ENCODE data around the gene GOLM1.

Gene GOLM1

GRCh38 chr9:86102626-86103025 lies 3.3 kb upstream of the GOLM1 start:
- no peak for TF ChIP-seq ZNF274 (IDR thresholded peaks at IDR 0.05; ENCODE audit: low read depth, low read length)
- H3K4me3 ChIP-seq (ENCODE audit: low read length): no peak overlapping the region

DNA sequence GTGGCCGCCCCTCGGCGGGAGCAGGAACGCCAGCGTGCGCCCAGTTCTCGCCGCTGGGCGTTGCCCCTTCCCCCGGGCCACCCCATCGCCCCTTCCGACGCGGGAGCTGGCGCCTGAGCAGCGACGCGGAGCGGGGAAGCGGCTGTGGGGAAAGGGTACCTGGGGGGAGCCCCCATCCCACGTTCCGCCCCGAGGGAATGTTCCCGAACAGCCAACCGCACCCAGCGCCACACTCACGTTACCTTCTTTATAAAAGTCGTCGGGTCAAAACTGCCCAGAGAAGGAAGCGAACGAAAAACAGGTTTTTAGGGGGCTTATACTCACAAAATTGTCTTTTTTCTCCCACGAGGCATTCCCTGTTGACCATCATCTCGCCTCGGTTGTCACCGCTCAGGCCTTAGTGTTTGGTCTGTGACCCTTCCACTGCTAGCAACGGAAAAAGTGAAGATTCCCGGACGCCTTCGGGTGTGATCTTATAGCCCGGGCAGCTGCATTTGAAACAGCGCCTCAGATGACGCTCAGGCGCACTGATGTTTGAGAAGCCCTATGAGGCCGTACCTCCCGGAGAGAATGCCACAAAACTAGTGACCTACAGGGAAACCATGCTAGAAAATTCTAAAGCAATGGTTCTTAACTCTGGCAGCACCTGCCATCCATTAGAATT lies 475 bp upstream of the GOLM1 start:
- H3K4me3 ChIP-seq (ENCODE audit: low read length): peak overlapping the region; percentile 63; the same call in 1 of the 2 replicates
- no peak for TF ChIP-seq ZNF274 (IDR thresholded peaks at IDR 0.05; ENCODE audit: low read depth, low read length)

DNA sequence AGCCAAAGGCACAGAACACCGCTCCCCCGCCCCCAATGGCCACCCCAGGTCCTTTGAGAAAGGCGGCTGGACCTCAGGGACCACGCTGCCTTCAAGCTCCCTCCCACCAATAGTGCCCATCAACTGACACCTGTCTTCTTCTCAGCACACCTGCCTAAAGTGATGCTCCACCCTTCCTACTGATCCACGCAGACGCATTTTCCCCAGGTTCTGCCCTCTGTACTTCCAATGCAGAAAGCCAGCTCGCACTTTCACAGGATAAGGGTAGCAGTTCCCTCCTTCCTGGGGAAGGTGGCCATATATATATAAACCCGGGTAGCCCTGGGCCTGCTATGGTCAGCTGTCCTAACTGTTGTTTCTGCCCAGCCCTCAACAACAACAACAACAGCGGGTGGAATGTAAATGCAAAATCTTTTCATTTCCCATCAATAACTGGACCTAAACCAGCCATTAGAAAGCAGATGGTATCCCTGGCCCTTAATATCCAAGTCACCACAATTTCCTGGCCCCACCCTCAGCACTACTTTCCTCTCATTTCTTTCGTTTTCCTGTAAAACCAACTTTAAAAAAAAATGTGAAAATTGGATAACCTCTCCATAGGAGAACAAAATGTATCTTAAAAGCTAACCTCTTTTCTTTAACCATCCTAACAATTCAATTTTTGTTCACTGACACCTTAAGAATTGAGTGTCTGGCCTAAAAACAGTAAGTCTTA lies 1.7 kb downstream of the GOLM1 start:
- H3K4me3 ChIP-seq (ENCODE audit: low read length): no peak overlapping the region
- TF ChIP-seq ZNF274 (IDR thresholded peaks at IDR 0.05; ENCODE audit: low read depth, low read length): no peak

DNA sequence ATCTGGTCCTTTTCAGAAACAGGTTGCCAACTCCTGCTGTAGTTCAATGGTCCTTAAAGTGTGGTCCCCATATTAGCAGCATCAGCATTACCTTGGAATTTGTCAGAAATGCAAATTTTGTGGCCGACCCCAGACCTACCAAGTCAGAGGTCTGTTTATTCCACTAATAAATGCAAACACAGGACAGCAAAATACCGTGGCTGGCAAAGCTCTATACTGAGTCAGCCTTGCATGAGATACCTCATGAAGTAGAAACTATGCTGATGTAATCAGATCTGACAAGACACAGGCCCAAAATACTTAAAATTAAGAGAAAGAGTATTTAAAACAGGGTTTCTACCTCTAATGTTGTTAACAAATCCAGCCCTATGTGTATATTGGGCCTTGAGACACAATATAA lies 3.0 kb downstream of the GOLM1 start:
- no peak overlapping the region for H3K4me3 ChIP-seq (ENCODE audit: low read length)
- TF ChIP-seq ZNF274 (IDR thresholded peaks at IDR 0.05; ENCODE audit: low read depth, low read length): no peak

DNA sequence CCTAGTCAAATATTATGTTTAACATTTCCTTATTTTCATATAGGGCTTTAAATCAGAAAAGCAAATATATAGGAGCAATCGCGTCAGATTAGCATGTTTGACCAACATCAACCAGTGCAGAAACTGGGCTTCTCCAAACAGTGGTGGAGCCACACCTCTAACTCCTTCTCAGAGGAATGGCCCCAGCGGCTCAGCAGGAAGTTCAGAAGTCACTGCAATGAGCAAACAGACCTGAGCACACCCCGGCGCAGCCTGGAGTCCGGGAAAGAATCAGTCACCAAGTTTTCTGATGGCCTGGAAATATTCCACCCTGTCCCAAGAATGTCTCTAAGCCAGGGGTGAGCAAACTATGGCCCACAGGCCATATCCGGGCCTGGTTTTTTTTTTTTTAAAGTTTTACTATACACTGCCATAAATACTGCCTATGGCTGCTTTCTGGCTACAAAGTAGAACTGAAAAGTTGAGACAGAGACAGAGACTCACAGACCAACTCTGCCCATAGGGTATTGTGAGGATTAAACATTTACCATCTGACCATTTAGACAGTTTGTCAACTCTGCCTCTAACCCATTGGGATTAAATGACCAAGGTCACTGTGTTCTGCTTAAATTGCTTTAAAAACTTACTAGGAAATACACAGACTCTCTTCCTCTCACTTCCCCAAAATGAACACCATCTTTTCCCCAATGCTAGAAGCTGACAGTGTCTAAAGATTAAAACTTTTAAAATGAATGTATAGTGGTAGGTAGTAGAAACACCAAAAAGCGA lies 5.4 kb downstream of the GOLM1 start:
- H3K4me3 ChIP-seq (ENCODE audit: low read length): no peak overlapping the region
- no peak for TF ChIP-seq ZNF274 (IDR thresholded peaks at IDR 0.05; ENCODE audit: low read depth, low read length)

DNA sequence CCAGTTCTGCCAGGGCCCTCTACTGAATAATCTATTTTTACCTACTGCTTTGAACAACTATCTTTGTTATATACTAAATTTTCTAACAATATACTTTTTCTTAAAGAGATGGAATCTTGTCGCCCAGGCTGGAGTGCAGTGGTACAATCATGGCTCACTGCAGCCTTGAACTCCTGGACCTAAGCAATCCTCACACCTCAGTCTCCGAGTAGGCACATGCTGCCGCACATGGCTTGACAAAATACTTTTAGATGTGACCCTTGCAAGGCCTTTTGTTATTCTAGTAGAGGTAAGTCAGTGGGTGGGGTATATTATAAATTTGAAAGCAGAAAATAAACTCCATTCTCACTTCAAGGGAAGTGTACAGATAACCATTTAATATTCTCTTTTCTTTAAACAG lies 7.9 kb downstream of the GOLM1 start:
- no peak for TF ChIP-seq ZNF274 (IDR thresholded peaks at IDR 0.05; ENCODE audit: low read depth, low read length)
- no peak overlapping the region for H3K4me3 ChIP-seq (ENCODE audit: low read length)

DNA sequence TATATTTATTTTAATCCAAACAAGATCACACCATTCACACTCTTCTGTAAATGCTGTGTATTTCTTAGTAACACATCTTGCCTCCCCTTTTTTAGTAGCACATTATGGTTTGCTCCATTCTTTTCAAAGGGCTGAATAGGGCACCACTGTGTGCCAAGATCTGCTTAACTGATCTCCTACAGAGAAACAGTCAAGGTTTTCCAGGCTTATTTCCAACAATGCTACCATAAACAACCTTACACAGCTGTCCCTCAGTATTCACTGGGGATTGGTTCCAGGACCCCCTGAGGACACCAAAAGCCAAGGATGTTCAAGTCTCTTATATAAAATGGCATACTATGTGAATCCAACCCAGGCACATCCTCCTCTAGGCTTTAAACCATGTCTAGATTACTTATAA lies 16.5 kb downstream of the GOLM1 start:
- no peak for TF ChIP-seq ZNF274 (IDR thresholded peaks at IDR 0.05; ENCODE audit: low read depth, low read length)
- H3K4me3 ChIP-seq (ENCODE audit: low read length): no peak overlapping the region

GRCh38 chr9:86079865-86080469 lies 19.4 kb downstream of the GOLM1 start:
- H3K4me3 ChIP-seq (ENCODE audit: low read length): no peak overlapping the region
- TF ChIP-seq ZNF274 (IDR thresholded peaks at IDR 0.05; ENCODE audit: low read depth, low read length): no peak

DNA sequence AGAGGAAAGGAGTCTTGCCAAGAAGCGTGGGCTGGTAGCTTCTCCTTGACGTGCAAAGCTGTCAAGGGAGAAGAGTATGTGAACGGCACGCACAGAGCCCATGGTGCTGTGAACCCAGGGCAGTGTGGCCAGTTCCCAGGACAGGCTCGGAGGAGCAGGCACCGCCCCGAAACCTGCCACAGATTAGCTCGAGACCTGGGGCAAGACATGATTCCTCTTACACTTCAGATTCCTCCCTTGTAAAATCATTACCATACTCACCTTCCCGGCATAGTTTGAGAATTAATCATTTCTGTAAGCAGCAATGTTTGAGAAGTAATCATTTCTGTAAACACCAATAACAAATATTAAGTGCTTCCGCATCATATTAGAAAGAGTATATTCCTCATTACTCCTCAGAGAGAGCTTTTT lies 19.9 kb downstream of the GOLM1 start:
- no peak for TF ChIP-seq ZNF274 (IDR thresholded peaks at IDR 0.05; ENCODE audit: low read depth, low read length)
- no peak overlapping the region for H3K4me3 ChIP-seq (ENCODE audit: low read length)

GRCh38 chr9:86078731-86079130 lies 20.6 kb downstream of the GOLM1 start:
- TF ChIP-seq ZNF274 (IDR thresholded peaks at IDR 0.05; ENCODE audit: low read depth, low read length): no peak
- H3K4me3 ChIP-seq (ENCODE audit: low read length): no peak overlapping the region

GRCh38 chr9:86077276-86077675 lies 22.1 kb downstream of the GOLM1 start:
- TF ChIP-seq ZNF274 (IDR thresholded peaks at IDR 0.05; ENCODE audit: low read depth, low read length): no peak
- no peak overlapping the region for H3K4me3 ChIP-seq (ENCODE audit: low read length)

DNA sequence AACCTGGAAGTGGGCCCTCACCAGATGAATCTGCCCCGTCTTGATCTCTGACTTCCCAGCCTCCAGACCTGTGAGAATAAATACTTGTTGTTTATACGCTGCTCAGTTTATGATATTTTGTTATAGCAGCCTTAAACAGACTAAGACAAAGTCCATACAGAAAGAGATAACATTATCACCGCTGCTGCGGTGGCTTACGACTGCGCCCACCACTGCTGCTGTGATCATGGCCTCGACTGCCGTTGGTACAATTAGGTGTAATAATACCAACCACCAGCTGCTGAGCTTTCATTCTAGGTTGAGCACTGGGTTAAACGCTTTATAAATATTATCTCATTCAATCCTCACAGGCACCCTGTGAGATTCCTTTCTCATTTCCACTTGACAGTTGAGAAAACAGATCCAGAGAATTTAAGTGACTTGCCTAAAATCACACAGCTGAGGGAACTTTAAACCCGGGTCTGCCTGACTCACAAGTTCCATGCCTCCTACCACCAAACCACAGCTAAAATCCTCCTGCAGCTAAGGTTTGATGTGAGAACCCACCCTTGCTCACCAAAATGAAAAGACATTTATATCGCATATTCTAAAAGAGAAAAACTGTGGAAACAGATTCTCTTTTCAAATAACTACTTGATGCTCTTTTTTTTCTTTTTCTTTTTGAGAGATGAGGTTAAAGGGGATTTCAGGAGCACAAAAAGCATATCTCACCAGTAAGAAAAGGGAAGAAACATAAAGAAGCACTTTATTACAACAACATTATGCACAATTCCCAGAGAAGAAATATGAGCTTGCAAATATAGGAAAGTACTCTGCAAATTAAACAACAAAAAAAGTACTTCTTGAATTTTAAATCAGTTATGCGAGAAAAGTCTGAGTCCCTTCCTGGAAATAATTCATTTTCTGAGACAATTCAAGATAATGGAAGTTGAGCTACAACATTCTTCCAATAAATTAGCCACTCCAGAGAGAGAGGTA lies 23.9 kb downstream of the GOLM1 start:
- TF ChIP-seq ZNF274 (IDR thresholded peaks at IDR 0.05; ENCODE audit: low read depth, low read length): no peak
- no peak overlapping the region for H3K4me3 ChIP-seq (ENCODE audit: low read length)

DNA sequence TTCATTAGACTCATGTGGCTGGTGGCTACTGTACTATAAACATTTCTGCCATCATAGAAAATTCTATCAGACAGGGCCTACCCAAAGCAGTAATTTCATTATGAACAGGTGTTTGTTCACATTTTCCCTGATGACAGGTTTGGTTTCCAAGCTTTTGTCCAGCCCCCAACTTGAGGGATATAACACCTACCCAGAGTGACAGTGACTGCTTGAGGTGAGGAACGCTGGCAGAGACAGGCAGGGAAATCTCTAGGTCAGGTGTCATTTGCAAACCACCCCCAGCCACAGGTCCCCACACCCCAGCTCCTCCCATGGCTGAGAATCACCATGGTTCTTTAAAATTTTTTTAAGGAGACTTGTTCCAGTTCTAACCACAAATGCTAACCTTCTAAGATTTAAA lies 25.5 kb downstream of the GOLM1 start:
- no peak for TF ChIP-seq ZNF274 (IDR thresholded peaks at IDR 0.05; ENCODE audit: low read depth, low read length)
- H3K4me3 ChIP-seq (ENCODE audit: low read length): no peak overlapping the region

Data from GM08714 (cell line).